ENCODE measurements around the gene PAGR1. TPM values are rescaled to one million over a fixed set of nuclear protein-coding genes. Genes with fewer than 3 reads are reported as not detected.

PAGR1 gene
- total and polyA plus RNA-seq, 9 of the 15 experiments (the other 6 are each of a cell fraction or from before 2014, with no cell fraction given) = 1.4 to 58.2 (median 16.8) TPM

DNA sequence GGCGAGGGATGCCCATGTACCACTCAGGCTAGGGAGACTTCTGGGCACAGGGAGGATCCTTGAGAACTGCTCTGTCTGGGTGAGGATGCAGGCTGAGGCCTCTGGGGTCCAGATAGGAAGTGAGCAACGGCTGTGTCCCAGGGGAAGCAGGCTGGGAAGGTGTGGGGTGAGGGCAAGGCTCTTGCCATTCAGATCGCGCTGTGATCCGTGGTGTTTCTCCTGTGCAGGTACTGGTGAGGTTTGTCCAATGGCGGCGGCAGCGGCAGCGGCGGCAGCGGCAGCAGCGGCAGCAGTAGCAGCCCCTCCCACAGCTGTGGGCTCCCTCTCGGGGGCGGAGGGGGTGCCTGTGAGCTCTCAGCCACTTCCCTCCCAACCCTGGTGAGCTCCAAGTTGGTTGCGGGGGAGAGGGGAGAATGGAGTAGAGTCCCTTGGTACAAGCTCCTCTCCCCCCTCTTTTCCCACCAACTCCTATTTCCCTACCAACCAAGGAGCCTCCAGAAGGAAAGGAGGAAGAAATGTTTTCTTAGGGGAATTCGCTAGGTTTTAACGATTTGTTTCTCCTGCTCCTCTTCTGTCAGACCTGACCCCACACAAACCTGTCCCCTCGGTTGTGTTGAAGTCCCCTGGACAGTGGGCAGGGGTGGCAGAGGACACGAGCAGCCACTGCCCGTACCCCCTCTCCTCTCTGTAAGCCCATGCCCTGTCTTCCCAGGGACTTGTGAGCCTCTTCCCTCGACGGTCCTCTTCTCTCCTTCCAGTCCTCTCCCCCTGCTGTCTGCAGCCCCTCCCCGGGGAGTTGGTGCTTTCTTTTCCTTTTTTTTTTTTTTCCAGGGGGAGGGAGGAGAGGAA, 5.9 kb upstream of the PAGR1 start (continued):
- TF ChIP-seq, protein P1, sequence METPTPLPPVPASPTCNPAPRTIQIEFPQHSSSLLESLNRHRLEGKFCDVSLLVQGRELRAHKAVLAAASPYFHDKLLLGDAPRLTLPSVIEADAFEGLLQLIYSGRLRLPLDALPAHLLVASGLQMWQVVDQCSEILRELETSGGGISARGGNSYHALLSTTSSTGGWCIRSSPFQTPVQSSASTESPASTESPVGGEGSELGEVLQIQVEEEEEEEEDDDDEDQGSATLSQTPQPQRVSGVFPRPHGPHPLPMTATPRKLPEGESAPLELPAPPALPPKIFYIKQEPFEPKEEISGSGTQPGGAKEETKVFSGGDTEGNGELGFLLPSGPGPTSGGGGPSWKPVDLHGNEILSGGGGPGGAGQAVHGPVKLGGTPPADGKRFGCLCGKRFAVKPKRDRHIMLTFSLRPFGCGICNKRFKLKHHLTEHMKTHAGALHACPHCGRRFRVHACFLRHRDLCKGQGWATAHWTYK (CRISPR knock-in tag; IDR thresholded peaks at IDR 0.05) = peak; percentile 47; the same call in 1 of the 2 replicates
- TF ChIP-seq ZNF384 (IDR thresholded peaks at IDR 0.05; ENCODE audit: low read depth, low read length) (peak; percentile 90), YY1 (IDR thresholded peaks at IDR 0.05; ENCODE audit: borderline replicate concordance in 1 of 3, control insufficient read depth in 1 of 3, extremely low read depth in 1 of 3, insufficient read depth in 3 of 3, insufficient read length in 1 of 3, insufficient replicate concordance in 2 of 3, low read depth in 1 of 3, low read length in 2 of 3) (peak in 1 of 3 experiments; percentile 74), PML (IDR thresholded peaks at IDR 0.05; ENCODE audit: low read length) (0 out of 2 replicates have a peak, but pooled peaks have one; percentile 26), SPI1 (IDR thresholded peaks at IDR 0.05; ENCODE audit: borderline replicate concordance, low read depth, low read length) (peak; percentile 75), USF2 (CRISPR knock-in tag; IDR thresholded peaks at IDR 0.05) (no peak), E2F1 (CRISPR knock-in tag; IDR thresholded peaks at IDR 0.05) (no peak), CXXC5 (CRISPR knock-in tag; IDR thresholded peaks at IDR 0.05) (0 out of 2 replicates have a peak, but pooled peaks have one; percentile 38), ZNF740 (CRISPR knock-in tag; IDR thresholded peaks at IDR 0.05) (peak; percentile 30; the same call in 1 of the 2 replicates), ZNF740 (tag; IDR thresholded peaks at IDR 0.05) (no peak)
- TF ChIP-seq, protein P2, sequence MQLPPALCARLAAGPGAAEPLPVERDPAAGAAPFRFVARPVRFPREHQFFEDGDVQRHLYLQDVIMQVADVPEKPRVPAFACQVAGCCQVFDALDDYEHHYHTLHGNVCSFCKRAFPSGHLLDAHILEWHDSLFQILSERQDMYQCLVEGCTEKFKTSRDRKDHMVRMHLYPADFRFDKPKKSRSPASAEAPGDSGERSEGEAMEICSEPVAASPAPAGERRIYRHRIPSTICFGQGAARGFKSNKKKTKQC (CRISPR knock-in tag; IDR thresholded peaks at IDR 0.05) = no peak

Measured in K562 (cell line).